GM13976 (cell line): ENCODE data around the gene EGFLAM.

Source experiments
- DNase-seq: peaks from one replicate; pipeline ENCODE4 v3.0.0; 2012; ENCODE audit warnings: low spot score
- in situ Hi-C: fragments of 300-500 bp; cut with MboI; formaldehyde crosslinking; loops from one replicate; pipeline ENCODE4 v1.12.0; 2022; ENCODE audit warnings: low sequenced_read_pairs, mixed read lengths, inconsistent platforms; ENCODE audit not compliant: unreplicated experiment
- TF ChIP-seq, protein P1 (sequence below): IDR thresholded peaks from 2 replicates; pipeline ENCODE4 v1.5.1; 2012; ENCODE audit warnings: borderline replicate concordance, mild to moderate bottlenecking; ENCODE audit not compliant: insufficient read depth; ENCODE audit errors: extremely low read depth, missing control alignments, control extremely low read depth

EGFLAM gene

DNA sequence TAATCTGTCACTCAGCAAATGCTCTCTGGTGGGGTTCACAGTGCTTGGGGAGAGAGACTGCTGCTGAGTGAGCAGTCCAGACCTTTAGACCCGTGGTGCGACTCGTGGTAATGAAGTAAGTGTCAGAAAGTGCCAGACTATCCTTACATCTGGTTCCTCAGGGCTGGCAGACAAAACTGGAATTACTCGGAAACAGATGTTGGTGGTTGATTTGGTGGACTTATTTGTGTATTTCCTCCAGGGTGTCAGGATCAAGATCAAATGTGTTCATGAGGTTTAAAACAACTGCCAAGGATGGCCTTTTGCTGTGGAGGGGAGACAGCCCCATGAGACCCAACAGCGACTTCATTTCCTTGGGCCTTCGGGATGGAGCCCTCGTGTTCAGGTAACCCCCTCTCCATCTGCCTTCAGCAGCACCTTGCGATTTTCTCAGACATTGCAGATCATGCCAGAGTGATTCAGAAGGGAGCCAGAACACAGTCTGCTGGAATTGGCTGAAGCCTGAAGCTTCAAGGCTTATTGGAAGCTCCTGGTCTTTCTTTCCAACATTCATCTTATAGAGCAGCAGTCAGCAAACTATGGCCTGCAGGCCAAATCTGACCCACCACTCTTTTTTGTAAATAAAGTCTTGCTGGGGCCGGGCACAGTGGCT lies 192.8 kb downstream of the EGFLAM start:
- in situ Hi-C loops, result no loop called here
- TF ChIP-seq, protein P1, sequence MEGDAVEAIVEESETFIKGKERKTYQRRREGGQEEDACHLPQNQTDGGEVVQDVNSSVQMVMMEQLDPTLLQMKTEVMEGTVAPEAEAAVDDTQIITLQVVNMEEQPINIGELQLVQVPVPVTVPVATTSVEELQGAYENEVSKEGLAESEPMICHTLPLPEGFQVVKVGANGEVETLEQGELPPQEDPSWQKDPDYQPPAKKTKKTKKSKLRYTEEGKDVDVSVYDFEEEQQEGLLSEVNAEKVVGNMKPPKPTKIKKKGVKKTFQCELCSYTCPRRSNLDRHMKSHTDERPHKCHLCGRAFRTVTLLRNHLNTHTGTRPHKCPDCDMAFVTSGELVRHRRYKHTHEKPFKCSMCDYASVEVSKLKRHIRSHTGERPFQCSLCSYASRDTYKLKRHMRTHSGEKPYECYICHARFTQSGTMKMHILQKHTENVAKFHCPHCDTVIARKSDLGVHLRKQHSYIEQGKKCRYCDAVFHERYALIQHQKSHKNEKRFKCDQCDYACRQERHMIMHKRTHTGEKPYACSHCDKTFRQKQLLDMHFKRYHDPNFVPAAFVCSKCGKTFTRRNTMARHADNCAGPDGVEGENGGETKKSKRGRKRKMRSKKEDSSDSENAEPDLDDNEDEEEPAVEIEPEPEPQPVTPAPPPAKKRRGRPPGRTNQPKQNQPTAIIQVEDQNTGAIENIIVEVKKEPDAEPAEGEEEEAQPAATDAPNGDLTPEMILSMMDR, result no peak
- no peak for DNase-seq

DNA sequence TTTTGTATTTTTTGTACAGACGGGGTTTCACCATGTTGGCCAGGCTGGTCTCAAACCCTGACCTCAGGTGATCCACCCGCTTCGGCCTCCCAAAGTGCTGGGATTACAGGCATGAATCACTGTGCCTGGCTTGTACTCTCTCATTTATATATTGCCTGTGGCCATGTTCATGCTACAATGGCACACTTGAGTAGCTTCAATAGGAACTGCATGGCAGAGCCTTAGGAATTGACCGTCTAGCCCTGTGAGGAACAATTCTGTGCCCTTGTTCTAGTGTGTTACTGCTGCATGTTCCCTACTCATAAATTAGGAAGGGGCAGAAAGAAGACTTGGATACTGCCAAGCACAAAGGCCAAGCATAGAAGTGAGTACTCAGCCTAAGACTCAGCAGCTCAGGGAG lies 193.8 kb downstream of the EGFLAM start:
- DNase-seq, result no peak
- TF ChIP-seq, protein P1, result no peak
- in situ Hi-C loops, result no loop called here

DNA sequence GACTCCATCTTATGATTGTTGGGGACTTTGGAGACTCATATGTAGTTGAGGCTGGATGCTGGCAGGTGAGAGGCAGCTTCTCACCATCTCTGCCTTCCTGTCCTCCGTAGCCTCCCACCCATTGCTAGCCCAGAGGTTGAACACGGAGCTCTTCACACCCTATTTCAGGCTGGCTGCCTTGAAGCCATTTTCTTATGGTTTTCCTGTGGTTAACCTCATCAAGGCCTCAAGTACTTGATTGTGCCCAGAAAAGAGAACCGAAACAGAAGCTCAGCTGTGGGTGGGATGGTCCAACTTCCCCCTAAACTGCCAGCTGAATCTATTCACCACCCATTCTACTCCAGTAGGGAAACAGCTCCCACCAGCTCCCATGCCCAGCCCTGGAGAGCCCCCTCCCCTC lies 195.1 kb downstream of the EGFLAM start:
- in situ Hi-C loops, result no loop called here
- TF ChIP-seq, protein P1, result no peak
- peak; percentile 72 for DNase-seq

DNA sequence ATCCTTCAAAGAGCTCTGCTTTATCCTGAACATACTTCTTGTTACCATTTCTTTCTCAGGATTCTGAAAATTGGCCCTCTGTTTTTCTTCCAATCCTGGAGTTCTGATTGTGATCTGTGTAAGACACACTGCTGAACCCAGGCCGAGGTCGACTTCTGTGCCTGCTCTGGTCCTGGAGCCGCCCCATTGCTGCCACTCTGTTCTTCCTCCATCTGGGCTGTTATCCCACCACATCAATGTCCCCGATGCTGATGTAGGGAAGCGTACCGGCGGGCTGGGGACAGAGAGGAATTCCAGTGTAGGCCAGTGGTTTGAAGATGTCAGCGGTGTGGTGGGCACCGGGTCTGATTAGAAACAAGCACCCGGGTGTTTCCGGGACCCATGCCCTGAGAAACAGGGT lies 195.6 kb downstream of the EGFLAM start:
- TF ChIP-seq, protein P1, result no peak
- DNase-seq, result no peak
- in situ Hi-C loops, result no loop called here

DNA sequence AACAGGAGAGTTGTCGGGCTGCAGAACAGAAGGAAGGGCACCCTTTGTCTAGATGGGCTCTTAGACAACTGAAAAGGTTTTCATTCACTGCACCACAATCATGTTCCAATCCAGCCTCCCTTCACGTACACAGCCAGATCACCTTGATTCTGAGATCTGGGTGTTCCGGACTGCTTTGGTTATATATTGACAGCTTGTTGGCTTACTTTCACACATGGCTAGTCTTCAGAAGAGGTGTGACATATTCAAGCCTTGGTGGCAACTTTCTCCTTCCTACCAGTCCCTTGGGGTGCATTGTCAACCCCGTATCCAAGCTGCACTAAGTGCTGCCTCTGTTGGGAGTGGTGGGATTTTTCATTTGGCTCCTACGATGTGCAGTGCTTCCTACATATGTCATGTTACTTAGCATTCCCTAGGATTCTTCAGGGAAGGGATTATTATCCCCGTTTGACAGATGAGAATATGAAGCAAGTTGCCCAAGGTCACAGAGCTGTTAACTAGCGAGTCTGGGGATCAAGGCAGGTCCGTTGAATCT lies 197.5 kb downstream of the EGFLAM start:
- in situ Hi-C loops, result no loop called here
- no peak for DNase-seq
- TF ChIP-seq, protein P1, result no peak

DNA sequence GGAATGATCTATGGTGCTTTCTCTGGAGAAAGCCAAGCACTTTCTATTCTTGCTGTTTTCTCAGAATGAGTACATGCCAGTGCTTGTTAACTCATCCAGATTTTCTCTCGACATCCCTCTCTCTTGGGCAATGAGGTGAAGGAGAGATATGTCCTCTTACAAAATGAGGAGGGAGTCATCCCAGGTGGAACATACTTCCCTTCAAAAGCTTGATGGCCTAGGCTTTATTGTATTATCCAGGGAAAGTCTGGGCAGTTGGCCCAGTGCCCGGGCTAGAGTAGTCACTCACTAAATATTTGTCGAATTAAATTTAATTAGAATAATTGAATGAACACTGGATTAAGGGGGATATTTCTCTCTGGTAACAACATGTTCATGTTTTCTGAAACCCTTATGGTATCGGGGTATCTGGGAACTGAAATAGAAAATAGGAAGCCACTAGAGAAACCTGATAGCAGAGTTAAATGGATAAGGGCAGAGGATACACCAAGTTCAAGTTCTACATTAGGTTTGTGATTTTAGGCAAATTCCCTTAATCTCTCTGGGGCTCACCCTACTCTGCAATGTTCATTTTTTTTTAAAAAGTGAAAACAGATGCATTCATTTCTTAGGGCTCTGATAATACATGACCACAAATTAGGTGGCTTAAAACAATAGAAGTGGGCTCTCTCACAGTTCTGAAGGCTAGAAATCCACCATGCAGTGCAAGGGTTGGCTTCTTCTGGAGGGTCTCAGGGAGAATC lies 198.5 kb downstream of the EGFLAM start:
- in situ Hi-C loops, result no loop called here
- TF ChIP-seq, protein P1, result no peak
- DNase-seq, result no peak
